Measurements from ENCODE around the gene GARIN3.

The GARIN3 gene

DNA sequence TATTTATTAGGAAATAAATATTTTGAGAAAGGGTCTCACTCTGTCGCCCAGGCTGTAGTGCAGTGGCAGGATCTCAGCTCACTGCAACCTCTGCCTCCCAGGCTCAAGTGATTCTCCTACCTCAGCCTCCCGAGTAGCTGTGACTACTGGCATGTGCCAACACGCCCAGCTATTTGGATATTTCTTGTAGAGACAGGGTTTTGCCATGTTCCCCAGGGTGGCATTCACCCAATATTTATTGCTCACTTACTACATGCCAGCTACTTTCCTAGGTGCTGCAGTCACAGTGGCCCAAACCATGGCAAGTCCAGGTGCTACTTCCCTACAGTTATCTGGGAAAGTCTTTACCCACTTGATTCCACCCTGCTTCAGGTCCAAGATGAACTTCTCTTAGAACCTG, 15.1 kb downstream of the GARIN3 start:
- in situ Hi-C loops (cut with MboI; ENCODE audit: low sequenced_read_pairs): no loop called here

DNA sequence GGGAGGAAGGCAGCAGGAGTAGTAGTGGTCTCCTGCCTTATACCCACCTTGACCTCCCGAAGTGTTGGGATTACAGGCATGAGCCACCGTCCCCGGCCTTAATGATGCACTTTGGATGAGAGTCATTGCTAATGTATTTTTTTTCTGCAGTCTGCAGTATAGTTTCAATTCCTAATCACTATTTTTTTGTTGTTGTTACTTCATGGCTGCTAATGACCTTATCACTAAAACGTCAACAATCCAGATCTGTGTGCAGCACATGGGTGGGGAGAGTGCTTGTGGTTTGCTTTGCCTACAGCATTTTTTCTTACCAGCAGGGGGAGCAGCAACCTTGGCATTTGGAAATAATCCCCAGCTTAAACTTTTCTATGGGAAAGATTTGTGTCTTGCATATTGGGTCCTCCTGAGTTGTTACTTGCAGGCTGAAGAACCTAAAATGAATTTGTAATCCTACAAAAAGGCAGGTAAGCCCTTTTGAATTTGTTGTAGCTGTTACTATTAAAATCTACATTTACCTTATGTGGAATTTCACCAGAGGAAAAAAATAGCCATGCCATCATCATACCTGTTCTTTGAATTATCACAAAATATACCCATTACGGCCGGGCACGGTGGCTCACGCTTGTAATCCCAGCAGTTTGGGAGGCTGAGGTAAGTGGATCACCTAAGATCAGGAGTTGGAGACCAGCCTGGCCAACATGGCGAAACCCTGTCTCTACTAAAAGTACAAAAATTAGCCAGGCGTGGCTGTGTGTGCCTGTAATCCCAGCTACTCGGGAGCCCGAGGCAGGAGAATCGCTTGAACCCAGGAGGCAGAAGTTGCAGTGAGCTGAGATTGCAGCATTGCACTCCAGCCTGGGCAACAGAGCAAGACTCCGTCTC, 17.1 kb downstream of the GARIN3 start:
- in situ Hi-C loops (cut with MboI; ENCODE audit: low sequenced_read_pairs): no loop called here

DNA sequence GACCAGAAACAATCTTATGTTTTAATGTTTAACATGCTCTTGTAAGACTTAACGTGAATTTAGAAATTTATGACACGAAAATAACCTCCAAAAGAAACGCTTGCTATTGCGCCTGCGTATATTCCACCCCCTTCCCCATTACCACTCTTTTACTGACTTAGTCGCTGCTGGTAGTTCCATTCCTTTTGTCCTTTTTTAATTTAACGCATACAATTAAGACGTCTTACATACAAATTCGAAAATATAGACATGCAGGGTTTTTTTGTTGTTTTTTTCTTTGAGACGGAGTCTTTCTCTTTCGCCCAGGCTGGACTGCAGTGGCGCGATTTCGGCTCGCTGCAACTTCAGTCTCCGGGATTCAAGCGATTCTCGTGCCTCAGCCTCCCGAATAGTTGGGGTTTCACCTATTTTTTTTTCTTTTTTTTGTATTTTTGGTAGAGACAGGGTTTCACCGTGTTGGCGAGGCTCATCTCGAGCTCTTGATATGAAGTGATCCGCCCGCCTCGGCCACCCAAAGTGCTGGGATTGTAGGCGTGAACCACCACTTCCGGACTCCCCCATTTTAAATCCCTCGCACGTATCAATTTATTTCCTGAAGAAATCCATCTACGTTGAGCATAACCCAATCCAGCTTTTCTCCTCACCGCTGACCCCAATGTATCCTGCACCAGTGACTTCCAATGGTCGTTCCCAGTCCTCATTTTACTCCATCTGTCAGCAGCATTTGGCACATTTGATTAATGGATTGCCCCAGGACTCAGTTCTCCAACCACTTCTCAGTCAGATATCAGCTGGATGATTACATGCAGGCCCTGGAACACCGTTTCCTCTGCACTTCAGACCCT, 22.7 kb downstream of the GARIN3 start:
- in situ Hi-C loops (cut with MboI; ENCODE audit: low sequenced_read_pairs): no loop called here

DNA sequence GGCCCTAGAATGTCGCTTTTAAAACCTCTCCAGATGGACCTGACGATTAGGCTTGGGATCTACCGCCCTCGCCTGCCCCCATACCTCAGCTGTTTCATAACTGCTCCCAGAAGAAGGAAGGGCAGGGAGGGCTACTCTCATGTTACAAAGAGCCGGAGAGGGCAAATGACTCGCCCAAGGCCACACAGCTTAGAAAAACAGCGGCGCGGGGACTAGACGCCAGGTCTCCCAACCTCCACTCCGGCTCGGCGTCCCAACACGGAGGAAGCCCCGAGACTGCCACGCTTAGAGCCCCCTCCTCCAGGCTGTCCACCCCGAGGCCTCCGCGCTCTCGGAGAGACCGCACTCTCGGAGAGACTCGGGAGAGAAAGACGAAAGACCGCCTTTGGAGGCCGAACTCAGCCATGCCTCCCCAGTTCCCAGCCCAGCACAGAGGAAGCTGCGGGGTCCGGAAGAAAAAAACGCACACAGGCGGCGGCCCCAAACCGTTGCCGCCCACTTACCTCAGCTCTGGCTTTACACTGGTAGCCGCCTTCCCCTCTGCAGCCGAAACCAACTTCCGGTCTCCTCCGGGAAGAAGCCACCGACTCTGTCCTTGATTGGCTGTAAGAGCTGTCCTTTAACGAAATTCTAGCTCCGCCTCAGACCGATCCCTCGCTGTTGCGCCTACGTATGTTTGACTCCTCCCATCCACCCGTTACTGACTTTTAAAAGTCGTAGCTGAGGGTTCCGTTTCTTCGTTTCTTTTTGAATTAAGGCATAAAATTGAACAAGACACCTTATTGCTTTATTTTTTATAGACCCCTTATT, 23.5 kb downstream of the GARIN3 start, which contains the start of gene MED7:
Gene MED7, minus strand, starts transcription at position 549 of the 810 bp plus-strand sequence. CDS start 3,434 bp downstream, outside the sequence.
- in situ Hi-C loops (cut with MboI; ENCODE audit: low sequenced_read_pairs): no loop called here

DNA sequence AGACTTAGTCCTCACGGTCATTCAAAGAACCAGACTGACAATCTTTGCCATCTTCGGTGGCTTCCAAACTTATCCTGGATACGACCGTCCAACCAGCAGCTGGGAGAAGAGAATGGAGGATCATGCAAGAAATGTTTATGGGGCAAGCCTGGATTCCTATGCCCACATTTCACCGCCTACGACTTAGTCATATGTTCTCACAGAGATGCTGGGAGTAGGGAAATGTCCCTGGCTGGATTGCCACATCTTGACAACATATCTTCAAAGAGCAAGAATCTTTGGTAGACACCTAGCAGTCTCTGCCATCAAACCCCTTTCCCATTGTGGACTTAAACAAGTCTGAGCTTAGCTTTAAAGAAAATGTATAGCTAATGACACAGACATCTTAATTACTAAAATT, 28.4 kb downstream of the GARIN3 start:
- in situ Hi-C loops (cut with MboI; ENCODE audit: low sequenced_read_pairs): no loop called here

DNA sequence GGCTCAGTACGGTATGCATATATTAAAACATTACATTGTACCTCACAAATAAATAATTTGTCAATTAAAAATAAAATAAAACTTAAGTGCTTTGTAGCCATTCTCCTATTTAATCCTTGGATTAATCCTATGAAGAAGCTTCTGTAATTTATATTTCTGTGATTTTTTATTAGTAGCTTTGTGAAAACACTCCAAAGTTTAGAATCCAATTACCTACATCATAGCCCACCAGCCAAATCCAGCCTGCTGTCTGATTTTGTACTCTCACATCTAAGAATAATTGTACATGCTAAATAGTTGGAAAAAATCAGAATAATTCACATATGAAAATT, 33.8 kb downstream of the GARIN3 start:
- in situ Hi-C loops (cut with MboI; ENCODE audit: low sequenced_read_pairs): no loop called here

DNA sequence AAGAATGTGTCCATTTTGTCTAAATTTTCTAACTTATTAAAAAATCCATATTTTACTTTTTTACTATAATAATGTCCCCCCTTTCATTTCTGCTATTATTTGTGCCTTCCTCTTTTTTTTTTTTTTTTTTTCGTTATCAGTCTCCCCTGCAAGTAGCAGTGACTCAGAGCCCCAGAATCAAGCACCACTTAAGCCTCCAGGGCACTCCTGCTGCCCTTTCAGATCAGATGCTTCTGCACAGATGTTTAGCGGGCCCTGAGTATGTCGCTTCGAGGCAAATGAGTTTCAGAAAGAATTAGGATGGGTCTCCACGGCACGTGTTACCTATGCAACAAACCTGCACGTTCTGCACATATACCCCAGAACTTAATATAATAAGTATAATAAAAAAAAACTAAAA, 35.1 kb downstream of the GARIN3 start:
- in situ Hi-C loops (cut with MboI; ENCODE audit: low sequenced_read_pairs): no loop called here

DNA sequence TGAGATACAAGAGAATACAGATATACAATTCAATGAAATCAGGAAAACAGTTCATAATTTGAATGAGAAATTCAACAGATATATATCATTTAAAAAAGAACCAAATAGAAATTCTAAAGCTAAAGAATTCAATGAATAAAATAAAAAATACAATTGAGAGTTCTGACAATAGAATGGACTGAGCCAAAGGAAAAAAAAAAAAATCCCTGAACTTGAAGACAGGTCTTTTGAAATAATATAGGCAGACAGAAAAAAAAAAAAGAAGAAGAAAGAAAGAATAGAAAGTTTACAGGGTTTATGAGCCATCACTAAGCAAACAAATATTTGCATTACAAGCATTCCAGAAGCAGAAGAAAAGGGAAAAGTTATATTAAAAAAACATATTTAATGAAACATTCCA, 44.4 kb downstream of the GARIN3 start:
- in situ Hi-C loops (cut with MboI; ENCODE audit: low sequenced_read_pairs): no loop called here

DNA sequence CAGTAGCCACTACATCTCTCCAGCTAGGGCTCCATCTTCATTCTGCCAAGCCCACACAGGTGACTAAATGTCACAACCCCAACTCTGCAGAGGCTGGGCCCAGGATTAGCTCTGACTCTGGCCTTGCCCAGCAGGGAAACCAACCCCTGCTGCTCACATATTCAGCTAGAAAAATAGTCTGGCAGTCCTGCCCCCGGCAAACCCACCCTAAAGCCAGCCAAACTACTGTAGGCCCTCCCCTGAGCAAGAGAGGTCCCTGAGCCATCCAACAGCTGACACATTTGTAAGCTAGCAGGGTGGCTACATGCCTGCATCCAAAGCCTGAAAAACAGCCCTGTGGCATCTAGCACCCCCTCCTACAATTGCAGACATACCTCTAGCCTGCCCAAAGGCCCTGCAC, 46.0 kb downstream of the GARIN3 start:
- in situ Hi-C loops (cut with MboI; ENCODE audit: low sequenced_read_pairs): no loop called here

DNA sequence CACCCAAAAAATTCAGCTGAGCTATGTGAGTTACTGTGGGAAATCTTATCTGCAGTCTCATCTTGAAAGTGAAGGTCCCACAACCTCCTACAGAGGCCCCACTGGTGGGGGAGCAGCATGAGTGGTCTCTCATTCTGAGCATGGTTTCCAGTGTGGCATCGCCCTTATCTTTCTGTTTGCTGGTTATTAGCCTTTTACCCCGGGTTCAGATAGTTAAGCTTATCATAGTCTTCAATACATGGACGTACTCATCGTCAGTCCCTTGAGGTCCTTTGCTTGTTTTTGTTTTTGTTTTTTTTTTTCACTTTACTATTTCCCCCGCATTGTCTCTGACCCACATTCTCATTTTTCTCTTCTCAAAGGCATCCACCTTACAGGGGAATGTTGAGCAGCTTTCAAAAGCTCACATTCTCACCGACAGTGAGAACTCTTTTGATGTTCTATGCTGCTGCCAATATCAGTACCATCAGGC, 49.5 kb downstream of the GARIN3 start:
- in situ Hi-C loops (cut with MboI; ENCODE audit: low sequenced_read_pairs): no loop called here

DNA sequence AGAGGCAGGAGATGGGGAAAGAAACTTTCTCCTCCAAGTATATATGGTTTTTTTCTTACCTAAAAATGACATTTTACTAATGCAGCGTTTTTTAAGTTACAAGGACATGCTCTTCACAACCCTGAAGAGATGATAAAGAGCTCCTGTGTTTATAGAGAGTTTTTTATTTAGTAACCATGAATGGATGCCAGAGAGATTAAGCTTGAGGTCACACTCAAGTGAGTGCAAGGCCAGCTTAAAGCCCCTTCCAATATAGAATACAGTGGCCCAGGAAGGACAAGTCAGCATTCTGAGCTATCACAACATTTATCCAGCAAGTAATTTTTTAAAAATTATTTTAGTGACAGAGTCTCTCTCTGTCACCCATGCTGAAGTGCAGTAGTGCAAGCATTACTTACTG, 50.6 kb downstream of the GARIN3 start:
- in situ Hi-C loops (cut with MboI; ENCODE audit: low sequenced_read_pairs): no loop called here

DNA sequence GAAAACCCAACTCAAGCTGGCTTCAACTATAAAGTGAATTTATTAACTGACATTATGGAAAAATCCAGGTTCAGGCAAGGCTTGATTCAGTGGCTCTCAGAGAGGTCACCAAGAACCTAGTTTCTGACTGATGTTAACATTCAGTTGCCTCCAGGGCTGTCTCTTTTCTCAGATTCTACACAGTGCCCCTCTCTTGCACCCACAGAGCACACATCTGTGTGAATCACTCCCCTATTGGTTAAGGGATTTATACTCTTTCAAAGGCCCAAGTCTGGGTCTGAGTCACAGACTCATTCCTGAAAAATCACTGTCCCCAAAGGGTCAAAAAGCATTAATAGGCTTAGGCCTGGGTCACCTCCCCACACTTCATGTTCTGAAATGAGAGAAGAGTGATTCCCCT, 51.1 kb downstream of the GARIN3 start:
- in situ Hi-C loops (cut with MboI; ENCODE audit: low sequenced_read_pairs): no loop called here

DNA sequence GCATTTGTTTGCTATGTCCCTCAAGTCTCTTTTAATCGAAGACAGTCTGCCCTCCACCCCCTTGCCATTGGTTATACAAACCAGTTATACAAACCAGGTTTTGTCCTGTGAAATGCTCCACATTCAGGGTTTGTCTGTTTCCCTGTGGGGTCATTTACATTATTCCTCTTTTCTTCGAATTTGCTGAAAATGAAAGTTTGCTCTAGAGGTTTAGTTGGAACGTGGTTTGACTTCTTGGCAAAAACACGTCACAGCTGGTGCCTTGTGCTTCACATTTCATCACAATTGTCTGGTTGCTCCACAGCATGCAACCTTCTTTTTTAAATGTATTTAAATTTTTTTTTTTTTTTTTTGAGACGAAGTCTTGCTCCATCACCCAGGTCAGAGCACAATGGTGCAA, 53.1 kb downstream of the GARIN3 start:
- in situ Hi-C loops (cut with MboI; ENCODE audit: low sequenced_read_pairs): no loop called here
